Measurements from ENCODE around the gene LRP1B. TPM values are rescaled to one million over a fixed set of nuclear protein-coding genes. Genes with fewer than 3 reads are reported as not detected.
"Not testable (repeated sequence)": the region's sequence is repeated elsewhere in the genome, so short reads cannot be mapped to it uniquely, and the experiment has no call there.

LRP1B gene
- total RNA-seq, 2 donors from 2014 or later, result 0.91 to 1.2 TPM

GRCh38 chr2:140307532-140307931 is 1823.3 kb downstream of the LRP1B start:
- Histone ChIP-seq H3K4me3 (no peak overlapping the region), H3K36me3 (no peaks in the 10 kb centered on the region), H3K9me3 (no peaks in the 10 kb centered on the region), H3K4me1 (replicated peaks) (no peaks in the 10 kb centered on the region), H3K27ac (no peak overlapping the region), H3K27me3 (replicated peaks; ENCODE audit: insufficient read depth) (no peaks in the 10 kb centered on the region)
- intact Hi-C loops (cut with DNase I), result no loop called here
- no peak for TF ChIP-seq CTCF (IDR thresholded peaks at IDR 0.05)
- no peak for TF ChIP-seq POLR2A (IDR thresholded peaks at IDR 0.05)
- no peak for TF ChIP-seq POLR2AphosphoS5 (IDR thresholded peaks at IDR 0.05)
- DNase-seq (ENCODE audit: low spot score), result no peak

- Histone ChIP-seq H3K36me3 (no peaks in the 10 kb centered on the region), H3K27me3 (replicated peaks; ENCODE audit: insufficient read depth) (no peaks in the 10 kb centered on the region), H3K27ac (no peak overlapping the region), H3K9me3 (no peaks in the 10 kb centered on the region), H3K4me1 (replicated peaks) (no peaks in the 10 kb centered on the region), H3K4me3 (no peak overlapping the region)
- DNase-seq (ENCODE audit: low spot score), result no peak
- TF ChIP-seq CTCF (IDR thresholded peaks at IDR 0.05) (no peak), POLR2AphosphoS5 (IDR thresholded peaks at IDR 0.05) (no peak), POLR2A (IDR thresholded peaks at IDR 0.05) (no peak)
- 91% methylated on average over 1 of the region's 1 CpG for WGBS
- intact Hi-C loops (cut with DNase I), result no loop called here
These were observed 1835.0 kb downstream of the LRP1B start for GRCh38 chr2:140295767-140296166.

- DNase-seq (ENCODE audit: low spot score), result no peak
- H3K4me3 ChIP-seq, result no peak overlapping the region
- no peaks in the 10 kb centered on the region for H3K36me3 ChIP-seq
- no peak for TF ChIP-seq CTCF (IDR thresholded peaks at IDR 0.05)
- no peak for TF ChIP-seq POLR2A (IDR thresholded peaks at IDR 0.05)
- TF ChIP-seq POLR2AphosphoS5 (IDR thresholded peaks at IDR 0.05), result no peak
- H3K27ac ChIP-seq, result no peak overlapping the region
- intact Hi-C loops (cut with DNase I), result no loop called here
- H3K27me3 ChIP-seq (replicated peaks; ENCODE audit: insufficient read depth), result no peaks in the 10 kb centered on the region
- no peaks in the 10 kb centered on the region for H3K9me3 ChIP-seq
- no peaks in the 10 kb centered on the region for H3K4me1 ChIP-seq (replicated peaks)
These were observed 1842.1 kb downstream of the LRP1B start for GRCh38 chr2:140288726-140289125.

- H3K36me3 ChIP-seq, result no peaks in the 10 kb centered on the region
- 52% methylated on average over 2 of the region's 2 CpGs for WGBS
- H3K9me3 ChIP-seq, result no peaks in the 10 kb centered on the region
- TF ChIP-seq POLR2AphosphoS5 (IDR thresholded peaks at IDR 0.05), result no peak
- TF ChIP-seq POLR2A (IDR thresholded peaks at IDR 0.05), result no peak
- TF ChIP-seq CTCF (IDR thresholded peaks at IDR 0.05), result no peak
- H3K4me3 ChIP-seq, result no peak overlapping the region
- H3K27ac ChIP-seq, result no peak overlapping the region
- H3K4me1 ChIP-seq (replicated peaks), result no peaks in the 10 kb centered on the region
- no peak for DNase-seq (ENCODE audit: low spot score)
- intact Hi-C loops (cut with DNase I), result no loop called here
- H3K27me3 ChIP-seq (replicated peaks; ENCODE audit: insufficient read depth), result no peaks in the 10 kb centered on the region
These were observed 1842.6 kb downstream of the LRP1B start for GRCh38 chr2:140288213-140288612.

GRCh38 chr2:140286377-140286776 is 1844.4 kb downstream of the LRP1B start:
- Histone ChIP-seq H3K4me1 (replicated peaks) (no peaks in the 10 kb centered on the region), H3K27me3 (replicated peaks; ENCODE audit: insufficient read depth) (no peaks in the 10 kb centered on the region), H3K4me3 (no peak overlapping the region), H3K9me3 (no peaks in the 10 kb centered on the region), H3K36me3 (no peaks in the 10 kb centered on the region), H3K27ac (no peak overlapping the region)
- WGBS, result 69% methylated on average over 1 of the region's 1 CpG
- TF ChIP-seq POLR2AphosphoS5 (IDR thresholded peaks at IDR 0.05) (no peak), CTCF (IDR thresholded peaks at IDR 0.05) (no peak), POLR2A (IDR thresholded peaks at IDR 0.05) (no peak)
- no peak for DNase-seq (ENCODE audit: low spot score)
- intact Hi-C loops (cut with DNase I), result no loop called here

- H3K27ac ChIP-seq; H3K9me3 ChIP-seq; H3K4me3 ChIP-seq; H3K27me3 ChIP-seq (replicated peaks; ENCODE audit: insufficient read depth); H3K36me3 ChIP-seq; intact Hi-C loops (cut with DNase I); H3K4me1 ChIP-seq (replicated peaks); DNase-seq (ENCODE audit: low spot score): not testable (repeated sequence)
- 55% methylated on average over 5 of the region's 5 CpGs for WGBS
These were observed 1853.5 kb downstream of the LRP1B start for GRCh38 chr2:140277344-140277743.
